ENCODE measurements around the gene MRI1. TPM values are rescaled to one million over a fixed set of nuclear protein-coding genes. Genes with fewer than 3 reads are reported as not detected.
A peak's percentile ranks its signal among the peaks of the same experiment; 100 is the strongest.

MRI1 gene
- total and polyA plus RNA-seq, 8 donors = 14.4 to 35.1 (median 17.4) TPM

GRCh38 chr19:13762635-13763235 is 1.6 kb upstream of the MRI1 start:
- peaks cover 0 to 20% (median 0%) of the 10 kb centered on the region in 3 donors for H3K36me3 ChIP-seq

GRCh38 chr19:13763265-13763664 is 1.1 kb upstream of the MRI1 start:
- intact Hi-C loops (cut with DNase I) = no loop called here
- FAIRE-seq = no peak
- 96% methylated on average over 3 of the region's 3 CpGs for WGBS, 2 donors

More at GRCh38 chr19:13762635-13763235, 1.6 kb upstream of the MRI1 start:
- H3K27me3 ChIP-seq = no peaks in the 10 kb centered on the region
- ATAC-seq (no peak), DNase-seq (peak in 2 of 6 donors; percentile 53 to 81), FAIRE-seq (no peak)
- 88 to 90% methylated on average over 42 of the region's 42 CpGs for WGBS, 2 donors
- no peak overlapping the region for H3K4me3 ChIP-seq
- H3K9me3 ChIP-seq = no peaks in the 10 kb centered on the region
- intact Hi-C loops (cut with DNase I) = no loop called here
- no peak overlapping the region for H3K27ac ChIP-seq
- peaks cover 0 to 5% (median 0%) of the 10 kb centered on the region in 3 donors for H3K4me1 ChIP-seq
- no peak for TF ChIP-seq CTCF (IDR thresholded peaks at IDR 0.05)

GRCh38 chr19:13764821-13765394 is 586 bp downstream of the MRI1 start:
- DNase-seq (peak in 5 of 6 donors; percentile 33 to 85 (median 58)), ATAC-seq (peak; percentile 8 to 60 (median 37)), FAIRE-seq (no peak)
- Histone ChIP-seq H3K27me3 (no peaks in the 10 kb centered on the region), H3K9me3 (no peaks in the 10 kb centered on the region), H3K4me3 (peak overlapping the region; percentile 53 to 78 (median 68)), H3K4me1 (peaks cover 0 to 5% (median 0%) of the 10 kb centered on the region in 3 donors), H3K27ac (peak overlapping the region; percentile 6 to 52 (median 10)), H3K36me3 (peaks cover 0 to 26% (median 0%) of the 10 kb centered on the region in 3 donors)
- no peak for TF ChIP-seq CTCF (IDR thresholded peaks at IDR 0.05)
- intact Hi-C loops (cut with DNase I) = no loop called here
- 1 to 2% methylated on average over 35 to 48 of the region's 48 CpGs for WGBS, 2 donors

More at GRCh38 chr19:13763265-13763664, 1.1 kb upstream of the MRI1 start:
- no peaks in the 10 kb centered on the region for H3K9me3 ChIP-seq
- no peaks in the 10 kb centered on the region for H3K27me3 ChIP-seq
- H3K4me1 ChIP-seq = peaks cover 0 to 5% (median 0%) of the 10 kb centered on the region in 3 donors
- no peak overlapping the region for H3K27ac ChIP-seq
- no peak overlapping the region for H3K4me3 ChIP-seq
- no peak for ATAC-seq
- no peak for TF ChIP-seq CTCF (IDR thresholded peaks at IDR 0.05)
- no peak for DNase-seq
- H3K36me3 ChIP-seq = peaks cover 0 to 19% (median 0%) of the 10 kb centered on the region in 3 donors

GRCh38 chr19:13765395-13766094 is 1.2 kb downstream of the MRI1 start:
- TF ChIP-seq CTCF (IDR thresholded peaks at IDR 0.05) = no peak
- peak in 1 of 4 donors; percentile 13 for ATAC-seq
- no peak for FAIRE-seq
- Histone ChIP-seq H3K27ac (peak overlapping the region in 2 of 4 donors; percentile 11 to 52), H3K4me1 (peaks cover 0 to 5% (median 0%) of the 10 kb centered on the region in 3 donors), H3K27me3 (no peaks in the 10 kb centered on the region), H3K9me3 (no peaks in the 10 kb centered on the region), H3K4me3 (peak overlapping the region; percentile 53 to 78 (median 68)), H3K36me3 (peaks cover 0 to 32% (median 0%) of the 10 kb centered on the region in 3 donors)
- no peak for DNase-seq
- intact Hi-C loops (cut with DNase I) = no loop called here
- WGBS, 2 donors = 54 to 66% methylated on average over 19 of the region's 19 CpGs

Measured in pancreas (tissue), 10 donors.